ENCODE measurements around the gene ADARB1.

DNA sequence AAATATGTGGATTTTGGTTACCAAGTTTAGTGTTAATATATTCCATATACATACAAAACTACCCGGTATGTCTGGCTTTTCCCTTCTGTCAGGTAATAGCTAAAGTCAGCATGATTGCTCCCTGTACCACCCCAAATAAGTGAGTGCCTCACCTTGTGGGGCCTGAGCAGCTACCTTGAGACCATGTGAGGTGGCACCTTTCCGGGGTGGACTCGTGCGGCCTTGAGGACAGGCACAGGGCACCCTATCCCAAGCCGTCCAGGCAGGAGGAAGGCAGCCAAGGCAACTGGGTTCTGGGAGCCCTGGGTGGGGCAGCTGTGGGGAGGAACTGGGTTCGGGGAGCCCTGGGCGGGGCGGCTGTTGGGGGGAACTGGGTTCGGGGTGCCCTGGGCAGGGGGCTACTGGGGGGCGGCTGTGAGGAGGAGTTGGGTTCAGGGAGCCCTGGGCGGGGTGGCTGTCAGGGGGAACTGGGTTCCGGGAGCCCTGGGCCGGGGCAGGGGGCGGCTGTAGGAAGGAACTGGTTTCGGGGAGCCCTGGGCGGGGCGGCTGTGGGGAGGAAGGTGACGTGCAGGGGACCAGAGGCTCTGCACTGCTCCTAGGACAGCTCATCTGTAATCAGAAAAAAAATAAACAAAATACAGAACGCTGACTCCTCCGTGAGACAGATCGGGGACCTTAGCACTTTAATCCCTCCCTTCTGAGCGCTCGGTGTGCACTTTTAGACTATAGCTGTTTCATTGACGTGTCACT lies 150.0 kb downstream of the ADARB1 start:
- TF ChIP-seq ZNF232 (CRISPR knock-in tag; IDR thresholded peaks at IDR 0.05) (no peak), ZNF263 (CRISPR knock-in tag; IDR thresholded peaks at IDR 0.05; ENCODE audit: low read depth) (no peak), NR3C1 (CRISPR knock-in tag; conservative IDR thresholded peaks at IDR 0.05; ENCODE audit: low read depth) (no peak), NFYB (CRISPR knock-in tag; conservative IDR thresholded peaks at IDR 0.05; ENCODE audit: low read depth) (no peak)

Measured in WTC11 (cell line).